MV-4-11 (cell line): ENCODE data around the gene MGA.

ENCODE experiments used
- DNase-seq: peaks from one replicate; lab custom pipeline; 2025; lab: John Stamatoyannopoulos, UW

The MGA gene

DNA sequence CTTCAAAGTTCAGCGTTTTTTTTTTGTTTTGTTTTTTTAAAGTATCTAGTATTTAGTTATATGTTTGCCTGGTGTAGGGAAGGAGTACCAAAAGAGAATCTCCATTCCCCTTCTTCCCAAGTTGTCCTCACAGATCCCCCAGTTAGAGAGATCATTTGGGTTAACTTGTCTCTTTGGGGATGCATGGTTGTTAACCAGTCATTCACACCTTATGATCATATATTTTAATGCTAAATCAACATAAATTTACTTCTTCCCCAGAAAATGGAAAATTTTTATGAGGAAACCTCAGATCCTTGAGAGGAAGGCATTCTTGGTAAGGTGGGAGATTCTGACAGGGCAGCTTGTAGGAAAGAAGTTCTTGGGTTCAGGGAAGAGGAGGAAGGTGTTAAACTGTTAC, 1.5 kb upstream of the MGA start:
- DNase-seq = no peak

DNA sequence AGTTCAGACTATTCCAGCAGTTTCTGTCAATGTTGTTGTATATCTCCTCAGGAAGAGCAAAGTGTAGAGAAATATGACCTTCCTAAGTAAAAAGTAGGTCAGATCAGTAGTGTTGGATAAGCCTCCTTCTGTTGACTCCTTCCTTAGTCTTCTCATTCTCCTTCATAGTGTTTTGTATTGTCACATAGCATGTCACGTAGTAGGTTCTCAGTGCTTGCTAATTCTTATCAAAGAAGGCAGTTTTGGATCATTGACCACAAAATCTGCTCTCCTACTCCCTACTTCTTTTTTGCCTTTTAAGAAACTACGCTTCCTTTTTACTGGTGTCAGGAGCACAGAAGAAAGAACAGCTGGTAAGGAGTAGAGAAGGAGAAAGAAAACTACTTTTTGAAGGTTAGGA, 1.0 kb upstream of the MGA start:
- peak; percentile 21 for DNase-seq

DNA sequence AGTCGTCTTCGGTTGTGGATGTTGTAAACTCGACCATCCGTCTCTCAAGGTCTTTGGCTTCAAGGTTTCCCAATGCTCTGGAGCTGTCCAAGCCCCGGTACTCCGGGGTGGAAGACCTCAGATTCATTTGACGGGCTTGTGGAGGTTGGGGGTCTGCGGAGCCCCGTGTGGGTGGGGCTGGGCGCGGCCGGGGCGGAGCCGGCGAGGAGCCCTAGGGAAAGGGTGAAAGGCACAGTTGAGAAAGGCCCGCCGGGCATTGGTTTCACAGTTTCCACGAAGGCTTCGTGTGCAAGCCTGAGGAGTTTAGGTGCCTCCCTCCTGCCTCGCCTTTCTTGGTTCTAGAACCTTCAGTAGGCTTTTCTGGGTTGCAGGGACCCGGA, 360 bp upstream of the MGA start:
- DNase-seq = no peak

DNA sequence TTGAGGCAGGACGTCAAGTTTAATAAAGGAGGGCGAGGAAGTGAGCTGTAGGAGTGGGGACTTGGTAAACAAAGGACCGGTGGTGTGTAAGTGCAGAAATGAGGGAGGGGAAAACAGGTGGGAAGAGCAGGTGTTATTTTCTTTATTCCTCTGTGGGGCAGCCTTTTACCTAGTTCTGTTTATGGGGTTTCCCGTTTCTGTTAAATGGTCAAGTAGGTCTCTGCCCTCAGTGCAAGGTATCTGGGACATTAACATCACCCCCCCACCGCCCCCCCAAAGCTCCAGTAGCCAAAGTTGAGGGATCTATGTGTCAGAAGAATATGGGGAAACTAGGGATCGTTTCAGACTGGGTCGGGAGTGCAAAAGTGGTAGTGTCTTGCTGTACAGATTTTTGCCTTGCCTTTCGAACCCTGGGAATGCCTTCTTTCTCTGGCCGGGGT, 893 bp downstream of the MGA start:
- DNase-seq = no peak

DNA sequence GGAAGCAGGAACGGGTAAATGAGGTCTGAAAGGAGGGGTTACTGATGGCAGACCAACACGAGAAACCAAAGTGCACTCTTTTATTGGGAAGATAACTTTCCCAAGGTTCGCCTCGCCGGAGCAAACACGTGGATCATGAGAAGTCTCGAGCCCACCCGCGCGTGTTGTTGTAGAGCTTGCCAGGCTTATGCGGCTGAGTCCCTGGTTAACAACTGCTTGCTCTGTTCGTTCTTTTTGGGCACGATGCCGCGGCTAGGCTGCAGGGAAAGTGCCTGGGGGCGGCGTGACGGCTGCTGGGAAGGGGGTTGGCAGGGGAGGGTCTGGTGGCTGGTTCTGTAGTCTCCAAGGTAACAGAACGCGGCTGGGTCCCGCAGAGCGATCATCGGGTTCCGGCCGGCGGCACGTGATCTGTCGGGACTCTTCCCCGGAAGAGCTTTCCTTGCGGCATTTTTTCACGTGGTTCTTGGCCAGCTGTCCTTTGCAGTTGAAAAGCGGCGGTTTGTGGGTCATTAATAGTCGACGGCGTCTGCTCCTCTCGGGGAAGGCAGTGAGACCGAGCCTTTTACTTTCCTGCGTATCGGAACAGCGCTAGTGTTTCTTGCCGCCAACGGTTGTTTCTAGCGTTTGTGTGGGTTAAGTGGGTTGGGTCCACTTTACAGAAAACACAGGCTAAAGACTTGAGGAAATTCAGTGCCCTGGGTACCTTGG, 1.5 kb downstream of the MGA start:
- peak; percentile 92 for DNase-seq

DNA sequence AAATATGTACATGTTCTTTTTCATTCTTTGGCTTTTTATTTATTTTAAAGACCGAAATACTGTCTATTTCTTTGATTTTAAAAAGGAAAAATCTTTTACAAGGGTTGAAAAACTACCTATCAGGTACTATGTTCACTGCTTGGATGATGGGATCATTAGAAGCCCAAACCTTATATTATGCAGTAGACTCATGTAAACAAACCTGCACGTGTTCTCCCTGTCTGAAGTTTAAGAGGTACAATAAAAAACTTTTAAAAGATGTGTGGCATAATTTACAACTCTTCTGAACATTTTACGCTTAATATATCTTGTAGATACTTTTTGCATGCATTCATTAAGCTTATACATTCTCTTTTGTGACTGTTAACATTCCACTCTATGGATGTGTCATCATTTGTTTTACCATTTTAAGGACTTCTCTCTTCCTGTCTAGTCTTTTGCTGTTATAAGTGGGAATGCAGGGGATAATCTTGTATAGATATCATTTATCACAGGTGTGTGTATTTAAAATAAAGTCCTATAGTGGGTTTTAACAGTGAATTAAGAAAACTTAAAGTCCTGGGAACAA, 6.2 kb downstream of the MGA start:
- DNase-seq = no peak

DNA sequence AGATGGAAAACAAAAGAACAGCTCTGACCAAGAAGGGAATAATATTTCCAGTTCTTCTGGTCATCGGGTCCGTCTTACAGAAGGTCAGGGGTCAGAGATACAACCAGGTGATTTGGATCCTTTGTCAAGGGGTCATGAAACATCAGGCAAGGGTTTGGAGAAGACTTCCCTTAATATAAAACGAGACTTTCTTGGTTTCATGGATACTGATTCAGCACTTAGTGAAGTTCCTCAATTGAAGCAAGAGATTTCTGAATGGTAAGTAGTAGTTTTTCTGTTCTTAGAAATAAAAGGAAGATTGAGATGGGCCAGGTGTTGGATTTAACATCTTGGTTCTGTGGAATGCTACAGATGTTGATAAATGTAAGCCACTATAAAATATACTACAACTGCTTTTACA, 9.5 kb downstream of the MGA start:
- DNase-seq = peak; percentile 41

DNA sequence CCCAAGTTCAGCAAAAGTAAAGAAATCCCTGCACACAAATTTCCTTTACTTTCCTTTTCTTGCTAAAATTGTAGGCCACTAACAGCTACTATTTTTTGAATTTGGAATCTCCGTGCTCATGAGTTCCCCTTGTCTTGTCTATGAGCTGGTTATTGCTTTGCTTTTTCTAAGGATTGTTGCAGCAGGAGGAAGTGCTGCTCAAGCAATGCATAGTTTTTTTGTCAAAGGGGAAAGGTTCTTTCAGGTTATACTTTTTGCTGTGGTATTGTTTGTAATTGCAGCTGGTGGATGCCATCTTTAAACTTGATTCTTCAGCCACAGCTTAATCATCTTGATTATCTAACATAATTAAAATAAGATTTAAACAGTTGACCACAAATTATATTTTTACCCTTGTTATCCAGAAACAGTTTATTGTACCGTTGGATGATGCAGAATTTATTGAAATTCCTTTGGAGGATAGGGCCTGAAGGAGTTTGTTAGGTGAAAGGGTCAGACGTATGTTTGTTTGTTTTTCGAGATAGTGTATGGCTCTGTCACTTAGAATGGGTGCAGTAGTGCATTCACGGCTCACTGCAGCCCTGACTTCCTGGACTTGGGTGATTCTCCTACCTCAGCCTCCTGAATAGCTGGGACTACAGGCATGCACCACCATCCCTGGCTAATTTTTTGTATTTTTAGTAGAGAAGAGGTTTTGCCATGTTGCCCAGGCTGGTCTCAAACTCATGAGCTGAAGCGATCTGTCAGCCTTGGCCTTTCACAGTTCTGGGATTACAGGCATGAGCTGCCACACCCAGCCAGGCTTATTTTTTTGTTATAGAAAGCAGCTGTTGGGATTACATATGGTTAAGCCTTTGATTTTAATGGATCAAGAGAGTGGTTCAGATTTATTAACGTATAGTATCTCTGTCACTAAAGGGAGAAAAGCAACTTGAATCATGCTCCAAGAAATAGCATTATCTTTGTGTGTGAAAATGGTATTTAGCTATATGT, 11.7 kb downstream of the MGA start:
- DNase-seq = peak; percentile 31

DNA sequence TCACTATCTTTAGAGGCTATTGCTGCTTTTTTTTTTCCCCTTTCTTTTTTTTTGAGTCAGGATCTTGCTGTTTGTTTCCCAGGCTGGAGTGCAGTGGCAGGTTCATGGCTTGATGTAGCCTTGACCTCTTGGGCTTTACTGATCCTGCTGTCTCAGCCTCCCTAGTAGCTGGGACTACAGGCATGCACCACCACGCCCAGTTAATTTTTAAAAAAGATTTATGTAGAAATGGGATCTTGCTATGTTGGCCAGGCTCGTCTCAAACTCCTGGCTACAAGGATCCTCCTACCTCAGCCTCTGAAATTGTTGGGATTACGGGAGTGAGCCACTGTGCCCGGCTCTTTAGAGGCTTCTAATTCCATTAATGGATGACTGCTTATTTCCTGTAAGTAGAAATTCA, 15.1 kb downstream of the MGA start:
- no peak for DNase-seq

DNA sequence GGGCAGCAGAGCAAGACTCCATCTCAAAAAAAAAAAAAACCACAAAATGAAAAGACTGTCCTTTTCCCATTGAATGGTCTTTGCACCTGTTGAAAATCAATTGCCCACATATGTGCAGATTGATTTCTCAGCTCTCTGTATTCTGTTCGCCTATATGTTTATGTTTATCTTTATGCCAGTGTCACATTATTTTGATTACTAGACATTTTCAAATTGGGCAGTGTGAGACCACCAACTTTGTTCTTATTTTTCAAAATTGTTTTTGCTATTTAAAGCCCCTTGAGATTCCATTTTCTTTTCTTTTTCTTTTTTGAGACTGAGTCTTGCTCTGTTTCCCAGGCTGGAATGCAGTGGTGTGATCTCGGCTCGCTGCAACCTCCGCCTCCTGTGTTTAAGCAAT, 18.5 kb downstream of the MGA start:
- DNase-seq = no peak

DNA sequence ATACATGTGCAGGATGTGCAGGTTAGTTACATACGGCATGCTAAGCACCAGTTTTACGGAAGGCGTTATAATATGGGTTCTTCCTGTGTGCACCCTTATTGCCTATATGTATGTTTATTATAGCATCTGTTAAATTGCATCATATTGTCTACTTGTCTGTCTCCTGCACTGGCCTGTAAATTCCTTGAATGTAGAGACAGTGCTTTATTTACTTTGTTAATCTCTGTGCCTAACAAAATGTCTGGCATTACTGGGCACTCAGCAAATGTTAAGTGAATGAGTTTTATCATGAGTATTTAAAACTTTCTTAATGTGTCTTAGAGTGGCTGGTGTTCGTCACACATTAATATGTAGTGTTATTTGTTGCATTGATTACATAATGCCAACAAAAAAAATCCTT, 23.8 kb downstream of the MGA start:
- DNase-seq = no peak

DNA sequence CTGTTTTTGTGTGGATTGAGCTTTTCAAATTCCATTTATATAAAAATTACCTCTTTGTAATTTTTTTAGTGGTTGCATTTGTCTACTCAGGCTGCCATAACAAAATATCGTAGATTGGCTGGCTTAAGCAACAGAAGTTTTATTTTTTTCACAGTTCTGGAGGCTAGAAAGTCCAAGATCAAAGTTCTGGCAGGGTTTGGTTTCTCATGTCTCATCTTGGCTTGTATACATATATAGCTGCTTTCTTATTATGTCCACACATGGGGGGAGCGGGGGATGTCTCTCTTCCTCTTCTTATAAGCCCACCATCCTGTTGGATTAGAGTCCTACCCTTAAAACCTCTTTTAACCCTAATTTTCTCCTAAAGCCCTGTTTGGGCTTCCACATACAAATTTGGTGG, 28.5 kb downstream of the MGA start:
- peak; percentile 34 for DNase-seq

DNA sequence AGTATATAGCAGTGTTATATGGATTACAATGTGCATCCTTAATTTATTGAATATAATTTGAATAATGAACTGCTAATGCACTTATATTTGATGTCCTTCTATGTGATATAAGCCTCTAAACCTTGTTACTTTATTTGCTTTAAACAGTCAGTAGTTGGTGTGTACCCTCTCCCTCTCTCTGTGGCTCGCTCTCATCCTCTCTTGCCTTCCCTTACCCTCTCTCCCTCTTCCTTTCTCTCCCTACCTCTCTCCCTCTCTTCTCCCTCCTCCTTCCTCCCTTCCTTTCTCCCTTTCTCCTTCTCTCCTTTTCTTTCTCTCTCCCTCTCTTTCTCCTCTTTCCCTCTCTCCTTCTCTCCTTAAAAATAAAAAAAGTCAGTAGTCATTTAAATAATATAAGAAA, 28.9 kb downstream of the MGA start:
- no peak for DNase-seq

DNA sequence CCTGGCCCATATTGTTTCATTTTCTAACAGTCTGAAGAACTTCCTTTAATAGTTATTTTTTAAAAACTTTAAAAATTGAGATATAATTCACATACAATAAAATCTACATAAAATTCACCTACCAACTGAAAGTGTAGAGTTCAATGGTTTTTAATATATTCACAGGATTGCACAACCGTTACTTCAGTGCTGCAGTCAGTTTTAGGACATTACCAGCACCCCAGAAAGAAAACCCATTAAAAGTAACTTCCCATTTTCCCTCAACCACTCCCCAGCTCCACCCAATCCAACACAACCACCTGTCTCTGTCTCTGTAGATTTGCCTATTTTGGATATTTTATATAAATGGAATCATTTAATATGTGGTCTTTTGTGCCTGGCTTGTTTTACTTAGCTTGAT, 29.6 kb downstream of the MGA start:
- peak; percentile 77 for DNase-seq

DNA sequence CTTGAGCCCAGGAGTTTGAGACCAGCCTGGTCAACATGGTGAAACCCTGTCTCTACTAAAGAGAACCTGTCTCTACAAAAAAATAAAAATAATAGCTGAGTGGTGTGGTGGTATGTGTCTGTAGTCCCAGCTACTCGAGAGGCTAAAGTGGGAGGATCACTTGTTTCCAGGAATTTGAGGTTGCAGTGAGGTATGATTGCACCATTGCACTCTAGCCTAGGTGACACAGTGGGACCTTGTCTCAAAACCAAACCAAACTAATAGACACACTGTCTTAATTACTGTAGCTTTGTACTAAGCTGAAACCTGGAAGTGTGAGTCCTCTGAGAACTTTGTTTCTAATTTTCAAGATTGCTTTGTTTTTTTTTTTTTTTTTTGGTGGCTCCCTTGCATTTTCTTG, 30.4 kb downstream of the MGA start:
- no peak for DNase-seq

DNA sequence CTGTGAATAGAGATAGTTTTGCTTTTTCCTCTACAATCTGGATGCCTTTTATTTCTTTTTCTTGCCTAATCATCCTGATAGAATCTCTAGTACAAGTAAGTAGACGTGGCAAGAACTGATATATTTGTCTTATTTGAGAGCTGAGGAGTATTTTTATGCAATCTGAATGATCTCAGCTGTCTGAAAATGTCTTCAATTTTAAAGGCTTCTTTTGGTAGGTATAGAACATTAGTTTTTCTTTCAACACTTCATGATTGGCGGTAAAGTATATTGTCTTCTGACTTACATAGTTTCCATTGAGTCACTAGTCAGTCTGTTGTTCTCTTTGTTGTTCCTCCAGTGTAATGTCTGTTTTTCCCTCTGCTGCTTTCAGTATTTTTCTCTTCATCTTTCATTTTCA, 31.3 kb downstream of the MGA start:
- no peak for DNase-seq

DNA sequence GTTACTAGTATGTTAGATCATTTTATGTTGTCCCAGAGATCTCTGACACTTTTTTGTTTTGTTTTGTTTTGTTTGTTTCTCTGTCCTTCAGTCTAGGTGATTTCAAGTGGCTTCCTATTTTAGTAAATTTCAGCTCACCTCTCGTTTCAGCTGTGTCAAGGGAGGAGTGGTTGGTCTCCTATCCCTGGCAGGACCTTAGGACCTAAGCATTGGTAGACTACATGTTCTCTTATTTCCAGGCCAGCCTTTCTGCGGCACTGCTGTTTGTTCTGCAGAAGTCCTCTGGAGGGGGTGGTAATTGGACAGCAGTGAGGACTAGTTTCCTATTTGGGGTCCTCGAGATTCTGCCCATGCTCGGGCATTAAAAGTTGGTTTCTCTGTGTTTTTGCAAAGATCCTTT, 31.8 kb downstream of the MGA start:
- DNase-seq = no peak

DNA sequence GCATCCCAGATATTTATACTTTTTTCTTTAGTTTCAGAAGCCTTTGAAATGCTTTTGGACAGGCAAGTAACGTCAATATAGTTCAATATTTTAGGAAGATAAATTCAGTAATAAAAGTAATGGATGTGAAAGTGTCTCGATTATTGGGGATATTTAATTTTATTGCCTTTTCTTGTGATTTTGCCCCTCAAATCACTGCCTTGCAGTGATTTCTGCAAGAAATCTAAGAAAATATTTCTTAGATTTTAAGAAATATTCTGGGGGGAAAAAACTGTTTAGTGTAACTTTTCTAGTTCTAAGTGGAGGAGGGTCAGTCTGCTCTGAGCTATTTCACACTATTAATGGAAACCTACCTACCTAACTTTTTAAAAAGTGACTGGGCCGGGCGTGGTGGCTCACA, 33.6 kb downstream of the MGA start:
- no peak for DNase-seq

DNA sequence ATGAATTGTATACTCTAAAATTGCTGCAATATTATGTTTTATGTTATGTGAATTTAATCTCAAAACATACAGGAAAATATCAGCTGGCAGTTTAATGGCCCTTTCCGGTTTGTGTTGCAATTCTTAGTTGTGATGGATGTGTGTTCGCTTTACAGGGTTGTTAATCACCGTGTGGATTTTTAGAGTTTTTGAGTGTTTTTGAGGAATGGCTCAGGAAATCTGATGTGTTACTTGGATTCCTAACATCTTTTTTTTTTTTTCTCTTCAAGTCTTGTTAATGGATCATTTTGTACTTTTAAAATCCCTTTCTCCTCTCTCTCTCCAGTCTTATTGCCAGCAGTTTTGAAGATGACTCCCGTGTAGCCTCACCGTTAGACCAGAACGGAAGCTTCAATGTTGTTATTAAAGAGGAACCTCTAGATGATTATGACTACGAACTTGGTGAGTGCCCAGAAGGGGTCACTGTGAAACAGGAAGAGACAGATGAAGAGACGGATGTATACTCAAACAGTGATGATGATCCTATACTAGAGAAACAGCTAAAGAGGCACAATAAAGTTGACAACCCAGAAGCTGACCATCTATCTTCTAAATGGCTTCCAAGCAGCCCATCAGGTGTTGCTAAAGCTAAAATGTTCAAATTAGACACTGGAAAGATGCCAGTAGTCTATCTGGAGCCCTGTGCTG, 35.7 kb downstream of the MGA start:
- DNase-seq = peak; percentile 88

DNA sequence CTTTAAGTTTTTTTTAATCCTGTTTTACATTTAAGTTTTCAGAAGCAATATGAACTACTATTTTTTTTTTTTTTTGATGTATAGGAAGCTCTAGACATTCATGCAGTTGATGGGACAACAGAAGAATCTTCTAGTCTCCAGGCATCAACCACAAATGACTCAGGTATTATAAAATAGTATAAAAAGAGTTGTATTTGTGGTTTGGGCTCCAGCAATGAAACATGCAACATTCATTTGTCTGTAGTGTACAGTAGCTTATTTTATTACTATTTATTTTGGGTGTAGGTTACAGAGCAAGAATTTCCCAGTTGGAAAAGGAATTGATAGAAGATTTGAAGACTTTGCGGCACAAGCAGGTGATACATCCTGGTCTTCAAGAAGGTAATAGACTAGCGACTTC, 38.6 kb downstream of the MGA start:
- DNase-seq = no peak

DNA sequence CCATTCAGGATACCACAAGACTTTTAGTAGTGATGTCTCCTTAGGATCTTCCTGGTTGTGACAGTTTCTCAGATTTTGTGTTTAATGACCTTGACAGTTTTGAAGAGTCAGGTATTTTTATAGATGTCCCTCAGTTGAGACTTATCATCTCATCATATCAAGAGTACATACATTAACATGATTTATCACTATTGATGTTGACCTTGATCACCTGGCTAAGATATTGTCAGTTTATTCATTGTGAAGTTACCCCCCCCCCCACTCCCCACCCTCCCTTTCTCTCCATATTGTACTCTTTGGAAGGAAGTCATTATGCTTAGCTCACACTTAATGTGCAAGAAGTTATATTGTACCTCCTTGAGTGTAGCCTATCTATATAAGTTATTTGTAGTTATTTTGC, 42.9 kb downstream of the MGA start:
- no peak for DNase-seq

DNA sequence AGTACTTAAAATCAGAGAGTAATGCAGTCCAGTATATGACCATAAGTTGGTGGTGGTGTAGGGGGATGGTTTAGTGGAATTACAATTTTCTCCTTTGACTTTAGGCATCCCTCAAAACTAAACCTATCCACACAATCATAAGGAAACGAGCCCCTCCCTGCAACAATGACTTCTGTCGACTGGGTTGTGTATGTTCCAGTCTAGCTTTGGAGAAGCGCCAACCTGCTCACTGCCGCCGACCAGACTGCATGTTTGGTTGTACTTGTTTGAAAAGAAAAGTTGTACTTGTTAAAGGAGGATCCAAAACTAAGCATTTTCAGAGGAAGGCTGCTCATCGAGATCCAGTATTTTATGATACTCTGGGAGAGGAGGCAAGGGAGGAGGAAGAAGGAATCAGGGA, 52.8 kb downstream of the MGA start:
- DNase-seq = no peak

DNA sequence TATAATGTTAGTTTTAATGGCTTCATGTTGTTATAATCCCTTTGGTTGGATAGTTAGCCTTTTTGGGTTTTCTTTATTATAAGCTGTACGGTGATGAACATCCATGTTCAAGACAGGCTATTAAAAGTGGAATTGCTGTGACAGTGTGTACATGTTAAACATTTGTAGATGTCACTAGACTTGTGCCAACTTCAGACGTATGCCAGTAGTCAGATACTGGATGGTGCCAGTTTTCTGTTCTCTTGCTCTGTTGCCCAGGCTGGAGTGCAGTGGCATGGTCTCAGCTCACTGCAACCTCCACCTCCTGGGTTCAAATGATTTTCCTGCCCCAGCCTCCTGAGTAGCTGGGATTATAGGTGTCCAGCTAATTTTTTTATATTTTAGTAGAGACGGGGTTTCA, 54.1 kb downstream of the MGA start:
- no peak for DNase-seq
